HG03196 (cell line): ENCODE data around the gene RNFT2.
"Not testable (repeated sequence)": the region's sequence is repeated elsewhere in the genome, so short reads cannot be mapped to it uniquely, and the experiment has no call there.

Source experiments
- ATAC-seq: cut with Tn5 transposase; IDR thresholded peaks from one replicate; pipeline ENCODE4 v1.9.1; 2021; ENCODE audit not compliant: unreplicated experiment

Gene RNFT2

DNA sequence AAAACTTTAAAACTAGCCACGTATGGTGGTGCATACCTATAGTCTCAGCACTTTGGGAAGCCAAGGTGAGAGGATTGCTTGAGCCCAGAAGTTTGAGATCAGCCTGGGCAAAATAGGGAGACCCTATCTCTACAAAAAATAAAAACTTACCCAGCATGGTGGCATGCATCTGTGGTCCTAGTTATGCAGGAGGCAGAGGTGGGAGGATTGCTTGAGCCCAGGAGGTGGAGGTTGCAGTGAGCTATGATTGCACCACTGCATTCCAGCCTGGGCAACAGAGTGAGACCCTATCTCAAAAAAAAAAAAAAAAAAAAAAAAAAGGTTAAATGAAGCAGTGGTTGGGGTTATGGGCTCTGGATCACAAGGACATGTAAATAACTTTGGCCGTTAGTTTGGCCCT, 4.7 kb downstream of the RNFT2 start:
- not testable (repeated sequence) for ATAC-seq

DNA sequence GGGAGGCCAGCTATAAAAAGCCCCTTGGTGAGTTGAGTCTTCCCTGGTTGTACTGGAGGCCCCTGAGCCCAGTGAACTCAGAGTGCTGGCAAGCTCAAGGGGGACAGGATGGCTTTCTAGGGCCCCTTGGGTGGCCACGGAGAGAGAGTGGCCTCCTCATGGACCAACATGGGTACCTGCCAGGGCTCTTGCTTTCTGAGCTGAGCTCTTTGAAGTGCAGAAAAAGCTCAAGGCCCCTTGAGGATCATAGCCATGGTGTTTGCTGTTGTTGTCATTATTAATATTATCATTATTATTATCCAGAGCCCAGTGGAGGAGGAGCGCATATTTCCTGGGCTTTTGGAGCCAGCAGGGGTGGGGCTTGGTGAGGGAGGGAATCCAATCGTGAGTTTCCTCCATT, 6.7 kb downstream of the RNFT2 start:
- ATAC-seq = no peak

DNA sequence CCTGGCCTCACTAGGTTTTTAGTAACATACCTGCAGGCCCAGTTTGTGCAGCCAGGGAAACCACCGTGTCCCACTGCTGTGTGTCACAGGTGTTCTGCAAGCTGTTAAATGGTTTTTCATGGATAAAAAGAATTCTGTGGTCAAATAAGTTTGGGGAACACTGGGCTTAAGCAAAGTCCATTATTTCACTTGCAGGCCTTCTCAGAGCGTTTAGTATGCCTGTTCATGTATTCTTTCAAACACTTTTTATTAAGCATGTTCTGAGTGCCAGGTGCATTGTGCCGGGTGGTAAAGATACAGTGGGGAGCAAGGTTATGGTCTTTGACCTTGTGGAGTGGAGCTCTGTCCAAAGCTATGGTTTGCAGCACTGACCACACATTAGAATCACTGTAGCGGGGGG, 7.4 kb downstream of the RNFT2 start:
- ATAC-seq = no peak

GRCh38 chr12:116749884-116750283, 11.8 kb downstream of the RNFT2 start:
- ATAC-seq = no peak

GRCh38 chr12:116750298-116750697, 12.2 kb downstream of the RNFT2 start:
- ATAC-seq = no peak

- not testable (repeated sequence) for ATAC-seq
Measured at GRCh38 chr12:116754097-116754496, 16.0 kb downstream of the RNFT2 start.

- ATAC-seq = not testable (repeated sequence)
Measured at GRCh38 chr12:116754783-116755182, 16.7 kb downstream of the RNFT2 start.

- no peak for ATAC-seq
Measured at GRCh38 chr12:116759783-116760621, 21.9 kb downstream of the RNFT2 start.

DNA sequence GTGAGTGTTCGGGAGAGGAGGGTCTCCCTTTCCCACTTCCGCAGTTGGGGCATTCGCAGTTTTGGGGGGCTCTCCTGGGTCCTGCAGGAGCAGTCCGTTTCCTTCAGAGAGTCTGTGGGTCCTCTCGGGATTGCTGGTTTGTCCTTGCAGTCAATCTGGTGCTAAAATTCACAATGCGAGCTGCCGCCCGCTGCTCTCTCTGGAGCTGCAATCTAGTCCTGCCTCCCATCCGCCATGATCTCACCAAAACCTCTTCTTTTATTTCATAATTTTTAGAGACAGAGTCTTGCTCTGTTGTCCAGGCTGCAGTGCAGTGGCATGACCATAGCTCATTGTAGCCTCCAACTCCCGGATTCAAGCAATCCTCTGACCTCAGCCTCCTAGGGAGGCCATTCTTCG, 22.5 kb downstream of the RNFT2 start:
- no peak for ATAC-seq

DNA sequence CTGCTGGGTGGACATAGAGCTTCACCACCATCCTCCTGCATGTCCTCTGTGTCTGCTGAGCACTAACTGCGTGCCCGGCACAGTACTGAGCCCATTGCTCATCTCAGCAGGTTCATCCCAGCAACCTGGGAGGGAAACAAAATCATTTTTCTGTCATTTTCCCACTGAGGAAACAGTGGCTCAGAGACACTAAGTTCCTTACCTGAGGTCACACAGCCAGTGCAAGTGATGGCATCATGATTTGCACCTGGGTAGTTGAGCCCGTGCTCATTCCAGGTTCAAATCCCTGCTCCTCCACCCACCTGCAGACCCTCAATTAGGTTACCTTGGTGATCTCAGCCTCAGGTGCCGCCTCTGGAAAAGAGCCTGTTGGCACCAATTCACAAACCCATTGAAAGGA, 23.4 kb downstream of the RNFT2 start:
- no peak for ATAC-seq

- ATAC-seq = no peak
Measured at GRCh38 chr12:116765271-116765670, 27.2 kb downstream of the RNFT2 start.

DNA sequence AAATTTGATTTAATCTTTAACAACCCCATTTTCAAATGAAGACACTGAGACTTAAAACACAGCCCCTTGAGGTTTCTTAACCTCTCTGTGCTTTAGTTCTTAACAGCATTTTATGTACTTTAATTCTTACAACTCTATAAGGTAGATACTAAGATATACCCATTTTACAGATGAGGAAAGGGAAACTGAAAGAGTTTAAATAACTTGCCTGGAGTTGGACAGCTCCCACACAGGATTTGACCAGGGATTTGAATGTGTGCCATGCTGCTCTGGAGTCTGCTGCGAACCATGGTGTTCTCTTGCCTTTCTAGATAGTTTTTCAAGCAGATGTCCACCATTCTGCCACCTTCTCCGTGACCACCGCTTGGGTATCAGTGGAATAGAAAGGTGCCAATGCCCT, 28.2 kb downstream of the RNFT2 start:
- ATAC-seq = no peak

DNA sequence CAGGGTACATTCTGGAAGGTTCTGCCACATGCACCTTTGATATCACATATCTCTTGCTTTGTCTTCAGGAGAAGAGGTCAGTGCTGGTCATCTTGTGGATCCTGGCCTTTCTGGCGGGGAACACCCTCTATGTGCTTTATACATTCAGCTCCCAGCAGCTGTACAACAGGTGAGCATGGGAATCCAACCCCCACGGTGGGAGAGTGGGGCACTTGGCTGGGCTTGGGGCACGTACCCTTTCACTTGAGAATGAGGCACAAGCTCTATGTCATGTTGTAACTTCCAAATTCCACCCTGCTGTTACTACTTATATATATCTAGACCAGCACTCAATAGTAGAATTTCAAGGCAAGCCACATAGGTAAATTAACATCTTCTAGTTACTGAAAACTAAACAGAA, 28.6 kb downstream of the RNFT2 start:
- ATAC-seq = no peak

DNA sequence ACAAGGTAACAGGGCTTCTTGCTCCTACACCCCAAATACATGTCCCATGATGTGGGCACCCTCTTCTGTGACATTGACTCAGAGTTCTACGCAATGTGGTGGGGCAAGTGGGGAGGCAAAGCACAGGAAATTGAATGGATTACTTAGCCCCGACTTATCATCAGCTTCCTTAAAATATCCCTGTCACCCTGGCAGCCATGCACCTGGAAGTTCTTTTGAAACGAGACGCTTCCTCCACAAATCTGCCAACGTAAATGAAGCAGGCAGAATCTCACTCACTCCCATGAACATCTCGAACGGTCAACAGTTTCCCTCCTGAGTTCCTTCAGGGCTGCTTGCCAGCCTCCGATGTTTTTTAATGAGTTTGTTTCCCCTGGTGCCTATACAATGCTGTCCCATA, 33.5 kb downstream of the RNFT2 start:
- ATAC-seq = no peak

- no peak for ATAC-seq
Measured at GRCh38 chr12:116773276-116773731, 35.2 kb downstream of the RNFT2 start.

- no peak for ATAC-seq
Measured at GRCh38 chr12:116774020-116774419, 35.9 kb downstream of the RNFT2 start.

DNA sequence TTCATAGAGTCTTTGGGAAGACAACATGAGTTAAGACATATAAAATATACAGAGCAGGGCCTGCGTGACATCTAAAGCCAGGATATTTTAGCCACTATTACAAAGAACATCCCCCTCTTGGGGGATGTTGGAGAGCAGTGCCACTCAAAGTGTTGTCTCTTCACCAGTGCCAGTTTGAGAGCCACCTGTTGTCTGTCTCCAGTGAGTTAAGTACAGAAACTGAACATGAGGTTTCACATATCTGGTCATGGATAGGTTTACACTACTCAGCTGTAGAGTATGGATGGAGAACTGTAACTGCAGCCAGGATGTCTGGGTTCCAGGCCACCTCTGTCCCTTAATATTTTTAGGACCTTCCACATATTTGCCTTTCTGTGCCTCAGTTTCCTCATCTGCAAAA, 39.1 kb downstream of the RNFT2 start:
- ATAC-seq = no peak

DNA sequence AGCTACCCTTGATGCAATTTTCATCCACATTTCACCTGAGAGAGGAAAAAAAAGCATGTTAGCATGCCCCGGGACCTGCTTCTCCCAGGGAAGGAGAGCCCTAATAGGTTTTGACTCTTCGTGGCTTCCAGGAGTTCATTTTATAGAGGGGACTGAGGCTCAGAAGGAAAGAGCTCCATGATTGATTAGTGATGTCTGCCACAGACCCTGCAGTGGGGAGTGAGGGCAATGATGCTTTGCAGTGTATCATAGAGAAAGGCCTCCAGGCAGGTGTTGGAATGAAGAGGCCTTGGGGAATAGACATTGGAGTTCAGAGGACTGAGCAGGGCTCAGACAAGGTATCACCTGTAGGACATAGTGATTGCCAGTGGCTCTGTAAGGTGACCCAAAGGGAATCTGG, 41.5 kb downstream of the RNFT2 start:
- ATAC-seq = no peak

- no peak for ATAC-seq
Measured at GRCh38 chr12:116780942-116781341, 42.8 kb downstream of the RNFT2 start.

GRCh38 chr12:116783525-116784237, 45.6 kb downstream of the RNFT2 start:
- ATAC-seq = no peak

- ATAC-seq = no peak
Measured at GRCh38 chr12:116784238-116784612, 46.1 kb downstream of the RNFT2 start.

GRCh38 chr12:116789562-116789961, 51.4 kb downstream of the RNFT2 start:
- not testable (repeated sequence) for ATAC-seq
